Panc1 (cell line): ENCODE results near the gene LRRC36. TPM values are rescaled to one million over a fixed set of nuclear protein-coding genes. Genes with fewer than 3 reads are reported as not detected.

Experiments used
- ATAC-seq: fragments of 200-7000 bp; cut with Tn5 transposase; 2 replicates; pipeline ENCODE4 v1.9.1; 2020; ENCODE audit warnings: mild to moderate bottlenecking, moderate library complexity
- BruUV-seq: library from RNA; stranded (reverse); fragments of 400-500 nt; replicated peaks from 2 replicates; lab custom pipeline; 2021; lab: Mats Ljungman, UMichigan
- CTCF ChIA-PET: fragments of 300-600 bp; sonication (Branson Sonifier 250); formaldehyde crosslinking; loops from one replicate; lab custom pipeline; 2022; ENCODE audit warnings: antibody characterized with exemption; lab: Charles Lee
- POLR2A ChIA-PET: fragments of 300-600 bp; sonication (Branson Sonifier 250); formaldehyde crosslinking; loops from one replicate; lab custom pipeline; 2022; ENCODE audit warnings: antibody characterized with exemption; lab: Charles Lee
- DNase-seq: peaks from one replicate; pipeline ENCODE4 v3.0.0-alpha.2; 2010; ENCODE audit warnings: low read depth, low spot score
- H3K27ac ChIP-seq: 2 replicates; pipeline ENCODE4 v1.5.1; 2011; ENCODE audit warnings: mild to moderate bottlenecking, low read length, inconsistent platforms
- H3K27me3 ChIP-seq: fragments of 200-500 bp; sonication (Bioruptor generic); 2 replicates; pipeline ENCODE4 v1.6.0; 2014; ENCODE audit warnings: low read length, inconsistent platforms; ENCODE audit not compliant: control insufficient read depth, insufficient read depth
- H3K36me3 ChIP-seq: fragments of 200-500 bp; sonication (Bioruptor generic); 2 replicates; pipeline ENCODE4 v1.5.1; 2014; ENCODE audit warnings: inconsistent platforms, mild to moderate bottlenecking, low read length, moderate library complexity; ENCODE audit not compliant: control insufficient read depth, insufficient read depth
- H3K4me1 ChIP-seq: 2 replicates; pipeline ENCODE4 v1.5.1; 2011; ENCODE audit warnings: inconsistent platforms, mild to moderate bottlenecking, low read length, moderate library complexity; ENCODE audit not compliant: control insufficient read depth, insufficient read depth
- H3K4me3 ChIP-seq, 2 experiments: 2 replicates each; pipeline ENCODE4 v1.5.1; 2011 to 2012; ENCODE audit warnings: low read depth in 2 of 2, low read length in 2 of 2, mild to moderate bottlenecking in 2 of 2, inconsistent platforms in 1 of 2, moderate library complexity in 1 of 2
- H3K9me3 ChIP-seq: fragments of 200-500 bp; sonication (Bioruptor generic); 2 replicates; pipeline ENCODE4 v1.5.1; 2014; ENCODE audit warnings: low read depth, mild to moderate bottlenecking, inconsistent platforms, low read length, moderate library complexity; ENCODE audit not compliant: control insufficient read depth, insufficient read depth
- POLR2AphosphoS5 ChIP-seq: IDR thresholded peaks from 2 replicates; pipeline ENCODE4 v1.6.1; 2012; ENCODE audit warnings: mild to moderate bottlenecking, low read depth, low read length, moderate library complexity
- SIN3A ChIP-seq: IDR thresholded peaks from 2 replicates; pipeline ENCODE4 v1.6.1; 2012; ENCODE audit warnings: low read depth, mild to moderate bottlenecking, low read length, moderate library complexity, borderline replicate concordance; ENCODE audit not compliant: insufficient read depth
- TCF7L2 ChIP-seq: IDR thresholded peaks from 2 replicates; pipeline ENCODE4 v1.6.1; 2011; ENCODE audit warnings: mild to moderate bottlenecking, low read depth, low read length, inconsistent platforms
- in situ Hi-C: cut with HindIII; loops from 2 replicates; pipeline ENCODE4 v1.10.0; 2016; ENCODE audit warnings: low sequenced_read_pairs, low pct_unique_long_range_greater_than_20kb
- intact Hi-C: fragments of 100-400 bp; cut with micrococcal nuclease; formaldehyde crosslinking; loops from one replicate; pipeline ENCODE4 v1.10.0; 2022; ENCODE audit not compliant: unreplicated experiment
- total RNA-seq: library from RNA; stranded (reverse); gene quantifications from one replicate; pipeline ENCODE4 v1.2.1, GENCODE V29; 2021; ENCODE audit not compliant: unreplicated experiment
- TF ChIP-seq, protein P1 (sequence below), 2 experiments: IDR thresholded peaks; 2 replicates each; pipeline ENCODE4 v1.6.1; 2011 to 2012; ENCODE audit warnings: low read depth in 2 of 2, control low read depth in 1 of 2, low read length in 1 of 2, mild to moderate bottlenecking in 1 of 2, moderate library complexity in 1 of 2; ENCODE audit not compliant: insufficient read depth in 1 of 2
- TF ChIP-seq, protein P2 (sequence below): fragments of 450-650 bp; IDR thresholded peaks from 2 replicates; pipeline ENCODE4 v1.5.1; 2017; ENCODE audit warnings: mild to moderate bottlenecking

The LRRC36 gene
- total RNA-seq, 1 experiment from 2014 or later: 0.54 TPM

DNA sequence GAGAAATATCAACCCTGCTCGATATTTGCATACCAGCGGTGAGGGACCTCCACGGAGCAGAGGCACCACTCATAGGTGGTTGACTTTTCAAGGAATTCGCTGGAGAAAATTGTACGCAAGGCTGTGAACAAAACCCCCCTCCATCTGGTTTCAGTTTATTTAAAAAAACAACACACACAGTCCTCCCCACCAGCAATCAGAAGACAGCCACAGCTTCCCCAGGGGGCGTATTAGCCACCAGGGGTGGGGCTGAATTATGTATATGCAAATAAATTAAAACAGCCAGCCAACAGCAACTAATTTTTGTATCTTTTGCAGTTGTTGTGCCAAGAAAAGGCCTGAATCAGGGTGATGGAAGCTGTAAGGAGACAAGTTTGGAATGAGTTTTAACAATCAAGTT, 98.4 kb downstream of the LRRC36 start:
- DNase-seq (no peak), ATAC-seq (no peak)
- Histone ChIP-seq H3K4me1 (no peaks in the 10 kb centered on the region), H3K27ac (no peak overlapping the region), H3K4me3 (no peak overlapping the region), H3K36me3 (no peaks in the 10 kb centered on the region), H3K9me3 (no peaks in the 10 kb centered on the region), H3K27me3 (no peaks in the 10 kb centered on the region; the same call in 1 of the 2 replicates)
- ChIA-PET POLR2A (interaction anchor here (0.6 kb wide), 1 partner anchor 86 kb away, joined by 3 read pairs; no protein-coding TSS in a partner anchor), CTCF (no interaction called here)
- BruUV-seq: no TSS peak
- in situ Hi-C loops: no loop called here
- intact Hi-C loops: no loop called here
- TF ChIP-seq, protein P1, sequence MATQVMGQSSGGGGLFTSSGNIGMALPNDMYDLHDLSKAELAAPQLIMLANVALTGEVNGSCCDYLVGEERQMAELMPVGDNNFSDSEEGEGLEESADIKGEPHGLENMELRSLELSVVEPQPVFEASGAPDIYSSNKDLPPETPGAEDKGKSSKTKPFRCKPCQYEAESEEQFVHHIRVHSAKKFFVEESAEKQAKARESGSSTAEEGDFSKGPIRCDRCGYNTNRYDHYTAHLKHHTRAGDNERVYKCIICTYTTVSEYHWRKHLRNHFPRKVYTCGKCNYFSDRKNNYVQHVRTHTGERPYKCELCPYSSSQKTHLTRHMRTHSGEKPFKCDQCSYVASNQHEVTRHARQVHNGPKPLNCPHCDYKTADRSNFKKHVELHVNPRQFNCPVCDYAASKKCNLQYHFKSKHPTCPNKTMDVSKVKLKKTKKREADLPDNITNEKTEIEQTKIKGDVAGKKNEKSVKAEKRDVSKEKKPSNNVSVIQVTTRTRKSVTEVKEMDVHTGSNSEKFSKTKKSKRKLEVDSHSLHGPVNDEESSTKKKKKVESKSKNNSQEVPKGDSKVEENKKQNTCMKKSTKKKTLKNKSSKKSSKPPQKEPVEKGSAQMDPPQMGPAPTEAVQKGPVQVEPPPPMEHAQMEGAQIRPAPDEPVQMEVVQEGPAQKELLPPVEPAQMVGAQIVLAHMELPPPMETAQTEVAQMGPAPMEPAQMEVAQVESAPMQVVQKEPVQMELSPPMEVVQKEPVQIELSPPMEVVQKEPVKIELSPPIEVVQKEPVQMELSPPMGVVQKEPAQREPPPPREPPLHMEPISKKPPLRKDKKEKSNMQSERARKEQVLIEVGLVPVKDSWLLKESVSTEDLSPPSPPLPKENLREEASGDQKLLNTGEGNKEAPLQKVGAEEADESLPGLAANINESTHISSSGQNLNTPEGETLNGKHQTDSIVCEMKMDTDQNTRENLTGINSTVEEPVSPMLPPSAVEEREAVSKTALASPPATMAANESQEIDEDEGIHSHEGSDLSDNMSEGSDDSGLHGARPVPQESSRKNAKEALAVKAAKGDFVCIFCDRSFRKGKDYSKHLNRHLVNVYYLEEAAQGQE (IDR thresholded peaks at IDR 0.05; ENCODE audit: insufficient read depth in 1 of 2, low read depth in 2 of 2, low read length in 1 of 2): no peak
- TF ChIP-seq, protein P2, sequence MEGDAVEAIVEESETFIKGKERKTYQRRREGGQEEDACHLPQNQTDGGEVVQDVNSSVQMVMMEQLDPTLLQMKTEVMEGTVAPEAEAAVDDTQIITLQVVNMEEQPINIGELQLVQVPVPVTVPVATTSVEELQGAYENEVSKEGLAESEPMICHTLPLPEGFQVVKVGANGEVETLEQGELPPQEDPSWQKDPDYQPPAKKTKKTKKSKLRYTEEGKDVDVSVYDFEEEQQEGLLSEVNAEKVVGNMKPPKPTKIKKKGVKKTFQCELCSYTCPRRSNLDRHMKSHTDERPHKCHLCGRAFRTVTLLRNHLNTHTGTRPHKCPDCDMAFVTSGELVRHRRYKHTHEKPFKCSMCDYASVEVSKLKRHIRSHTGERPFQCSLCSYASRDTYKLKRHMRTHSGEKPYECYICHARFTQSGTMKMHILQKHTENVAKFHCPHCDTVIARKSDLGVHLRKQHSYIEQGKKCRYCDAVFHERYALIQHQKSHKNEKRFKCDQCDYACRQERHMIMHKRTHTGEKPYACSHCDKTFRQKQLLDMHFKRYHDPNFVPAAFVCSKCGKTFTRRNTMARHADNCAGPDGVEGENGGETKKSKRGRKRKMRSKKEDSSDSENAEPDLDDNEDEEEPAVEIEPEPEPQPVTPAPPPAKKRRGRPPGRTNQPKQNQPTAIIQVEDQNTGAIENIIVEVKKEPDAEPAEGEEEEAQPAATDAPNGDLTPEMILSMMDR: no peak
- TF ChIP-seq POLR2AphosphoS5: no peak
- no peak for TF ChIP-seq TCF7L2
- TF ChIP-seq SIN3A: no peak

DNA sequence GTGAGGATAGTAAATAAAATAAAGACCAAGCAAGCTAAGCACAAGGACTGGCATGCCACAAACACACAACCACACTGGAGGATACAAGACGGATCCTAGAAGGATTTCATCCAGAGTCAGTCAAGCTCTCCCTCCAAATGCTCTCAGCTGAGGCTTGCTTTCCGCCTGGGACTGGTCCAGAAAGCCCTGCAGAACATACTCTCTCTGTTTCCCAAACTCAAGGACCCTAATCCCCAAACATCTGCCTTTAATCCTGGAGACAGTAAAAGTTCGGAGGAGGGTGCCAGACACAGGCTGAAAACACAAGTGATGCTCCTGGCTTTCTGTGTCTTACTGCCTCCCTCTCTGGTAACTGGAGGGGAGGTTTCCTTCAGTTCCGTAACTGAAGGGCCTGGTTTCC, 99.0 kb downstream of the LRRC36 start:
- no TSS peak for BruUV-seq
- ATAC-seq (no peak), DNase-seq (no peak)
- Histone ChIP-seq H3K4me3 (no peak overlapping the region), H3K4me1 (no peaks in the 10 kb centered on the region), H3K36me3 (no peaks in the 10 kb centered on the region), H3K27me3 (no peaks in the 10 kb centered on the region; the same call in 1 of the 2 replicates), H3K27ac (no peak overlapping the region), H3K9me3 (no peaks in the 10 kb centered on the region)
- POLR2A ChIA-PET: interaction anchor here (0.6 kb wide), 1 partner anchor 86 kb away, joined by 3 read pairs; no protein-coding TSS in a partner anchor
- CTCF ChIA-PET: no interaction called here
- TF ChIP-seq SIN3A: no peak
- TF ChIP-seq, protein P2: no peak
- TF ChIP-seq TCF7L2: no peak
- no peak for TF ChIP-seq POLR2AphosphoS5
- TF ChIP-seq, protein P1 (IDR thresholded peaks at IDR 0.05; ENCODE audit: insufficient read depth in 1 of 2, low read depth in 2 of 2, low read length in 1 of 2): no peak
- intact Hi-C loops (no loop called here), in situ Hi-C loops (no loop called here)
